H1 (cell line): ENCODE data around the gene STIM2. TPM values are rescaled to one million over a fixed set of nuclear protein-coding genes. Genes with fewer than 3 reads are reported as not detected.

Experiments used
- CTCF ChIA-PET: fragments of 300-600 bp; sonication (Branson Sonifier 250); formaldehyde crosslinking; loops from one replicate; lab custom pipeline; 2021; ENCODE audit not compliant: partially characterized antibody; lab: Charles Lee
- POLR2A ChIA-PET: fragments of 300-600 bp; sonication (Branson Sonifier 250); formaldehyde crosslinking; loops from one replicate; lab custom pipeline; 2021; ENCODE audit warnings: inconsistent platforms; ENCODE audit not compliant: partially characterized antibody; lab: Charles Lee
- DNase-seq, 2 experiments: peaks; one replicate each; pipeline versions ENCODE4 v3.0.0 to v3.0.0-alpha.2; 2010 to 2022; ENCODE audit warnings: low spot score in 2 of 2, low read depth in 1 of 2, mixed read lengths in 1 of 2
- FAIRE-seq: peaks from 2 replicates; lab custom pipeline; 2011; peaks lifted over from hg19 to GRCh38; lab: Jason Lieb, UNC
- H2AFZ ChIP-seq: 2 replicates; pipeline ENCODE4 v1.8.1; 2012; ENCODE audit warnings: low read length, inconsistent platforms
- H2AK5ac ChIP-seq: 2 replicates; pipeline ENCODE4 v1.6.1; 2013; ENCODE audit warnings: low read depth, low read length
- H2BK120ac ChIP-seq: replicated peaks from 2 replicates; pipeline ENCODE3; 2013; ENCODE audit warnings: low read depth, low read length, inconsistent platforms
- H2BK12ac ChIP-seq: 2 replicates; pipeline ENCODE4 v1.6.1; 2013; ENCODE audit warnings: low read depth, low read length
- H2BK15ac ChIP-seq: 2 replicates; pipeline ENCODE4 v1.6.1; 2013; ENCODE audit warnings: low read length
- H2BK20ac ChIP-seq: 2 replicates; pipeline ENCODE4 v1.6.1; 2013; ENCODE audit warnings: low read length
- H2BK5ac ChIP-seq: 2 replicates; pipeline ENCODE4 v1.6.1; 2013; ENCODE audit warnings: low read depth, low read length
- H3K14ac ChIP-seq: 2 replicates; pipeline ENCODE4 v1.6.1; 2013; ENCODE audit warnings: inconsistent platforms; ENCODE audit not compliant: insufficient read length
- H3K18ac ChIP-seq: 2 replicates; pipeline ENCODE4 v1.6.1; 2013; ENCODE audit warnings: low read length; ENCODE audit errors: extremely low read depth
- H3K23ac ChIP-seq: 2 replicates; pipeline ENCODE4 v1.6.1; 2013; ENCODE audit warnings: inconsistent platforms; ENCODE audit not compliant: insufficient read length
- H3K23me2 ChIP-seq: 2 replicates; pipeline ENCODE4 v1.6.1; 2013; ENCODE audit warnings: low read depth, low read length
- H3K27ac ChIP-seq: 2 replicates; pipeline ENCODE4 v1.6.1; 2011; ENCODE audit warnings: low read depth, low read length, inconsistent platforms
- H3K27me3 ChIP-seq, 4 experiments: replicated peaks in 1 of 4; 1 replicate in 1 of 4; 2 replicates in 3 of 4; pipeline versions ENCODE4 v1.6.1 to v1.8.1; 2011 to 2013; ENCODE audit warnings: low read length in 3 of 4, mild to moderate bottlenecking in 3 of 4, inconsistent platforms in 2 of 4, mixed read lengths in 2 of 4, moderate library complexity in 1 of 4; ENCODE audit not compliant: control insufficient read depth in 3 of 4, insufficient read depth in 3 of 4; ENCODE audit errors: extremely low read depth in 1 of 4
- H3K36me3 ChIP-seq, 4 experiments: 2 replicates each; pipeline versions ENCODE4 v1.6.1 to v1.8.1; 2011 to 2013; ENCODE audit warnings: mild to moderate bottlenecking in 4 of 4, low read length in 3 of 4, moderate library complexity in 2 of 4, control low read depth in 1 of 4, inconsistent platforms in 1 of 4; ENCODE audit not compliant: insufficient read depth in 4 of 4, control insufficient read depth in 2 of 4
- H3K4ac ChIP-seq: replicated peaks from 2 replicates; pipeline ENCODE3; 2013; ENCODE audit warnings: low read length, low read depth, mixed read lengths, inconsistent platforms; ENCODE audit not compliant: insufficient read length
- H3K4me1 ChIP-seq, 4 experiments: replicated peaks in 1 of 4; 1 replicate in 1 of 4; 2 replicates in 3 of 4; pipeline versions ENCODE4 v1.6.1 to v1.8.1; 2011 to 2013; ENCODE audit warnings: low read length in 3 of 4, inconsistent platforms in 2 of 4, mixed read lengths in 1 of 4; ENCODE audit not compliant: insufficient read depth in 4 of 4, control insufficient read depth in 3 of 4
- H3K4me2 ChIP-seq, 2 experiments: 2 replicates each; pipeline versions ENCODE4 v1.6.1 to v1.8.1; 2011 to 2013; ENCODE audit warnings: low read depth in 2 of 2, low read length in 2 of 2, control low read depth in 1 of 2, inconsistent platforms in 1 of 2, mild to moderate bottlenecking in 1 of 2; ENCODE audit not compliant: insufficient read depth in 1 of 2
- H3K4me3 ChIP-seq, 4 experiments: fragments of 200-600, 300-600 bp in 1 of 4; sonication (generic), shearing (Covaris generic), sonication (Bioruptor Twin) in 1 of 4; 2 replicates each; pipeline versions ENCODE4 v1.5.1 to v1.8.1; 2011 to 2016; ENCODE audit warnings: low read length in 4 of 4, low read depth in 3 of 4, control low read depth in 2 of 4, inconsistent platforms in 2 of 4, mild to moderate bottlenecking in 2 of 4, mixed read lengths in 1 of 4, moderate library complexity in 1 of 4; ENCODE audit not compliant: insufficient read depth in 2 of 4; ENCODE audit errors: extremely low read depth in 1 of 4
- H3K56ac ChIP-seq: replicated peaks from 2 replicates; pipeline ENCODE3; 2013; ENCODE audit warnings: low read depth, mild to moderate bottlenecking, mixed read lengths, low read length, inconsistent platforms; ENCODE audit not compliant: insufficient read length
- H3K79me1 ChIP-seq: 2 replicates; pipeline ENCODE4 v1.6.1; 2013; ENCODE audit warnings: low read depth, low read length, control low read depth
- H3K79me2 ChIP-seq, 2 experiments: 2 replicates each; pipeline versions ENCODE4 v1.6.1 to v1.8.1; 2012 to 2013; ENCODE audit warnings: low read length in 2 of 2, mild to moderate bottlenecking in 2 of 2, inconsistent platforms in 1 of 2; ENCODE audit not compliant: insufficient read depth in 2 of 2, control insufficient read depth in 1 of 2
- H3K9ac ChIP-seq, 4 experiments: replicated peaks in 1 of 4; 1 replicate in 1 of 4; 2 replicates in 3 of 4; pipeline versions ENCODE4 v1.6.1 to v1.8.1; 2011 to 2013; ENCODE audit warnings: low read depth in 3 of 4, low read length in 3 of 4, control low read depth in 2 of 4, mild to moderate bottlenecking in 2 of 4, moderate library complexity in 2 of 4, inconsistent platforms in 1 of 4; ENCODE audit errors: extremely low read depth in 1 of 4
- H3K9me3 ChIP-seq, 2 experiments: 2 replicates each; pipeline versions ENCODE4 v1.6.1 to v1.8.1; 2012 to 2013; ENCODE audit warnings: mild to moderate bottlenecking in 2 of 2, moderate library complexity in 2 of 2, control low read depth in 1 of 2, inconsistent platforms in 1 of 2, low read depth in 1 of 2, low read length in 1 of 2, mixed read lengths in 1 of 2; ENCODE audit not compliant: insufficient read depth in 2 of 2
- H4K20me1 ChIP-seq, 2 experiments: replicated peaks in 1 of 2; 2 replicates each; pipeline versions ENCODE3 to v1.8.1; 2011 to 2013; ENCODE audit warnings: inconsistent platforms in 2 of 2, low read length in 2 of 2, mild to moderate bottlenecking in 1 of 2; ENCODE audit not compliant: insufficient read depth in 2 of 2, control insufficient read depth in 1 of 2
- H4K5ac ChIP-seq: 2 replicates; pipeline ENCODE4 v1.6.1; 2013; ENCODE audit warnings: low read length, low read depth, mixed read lengths, inconsistent platforms; ENCODE audit not compliant: insufficient read length
- H4K8ac ChIP-seq: 2 replicates; pipeline ENCODE4 v1.8.0; 2013; ENCODE audit warnings: mild to moderate bottlenecking, moderate library complexity, low read length, inconsistent platforms; ENCODE audit not compliant: insufficient read depth; ENCODE audit errors: extremely low read depth
- H4K91ac ChIP-seq: replicated peaks from 2 replicates; pipeline ENCODE3; 2013; ENCODE audit warnings: low read length, mixed read lengths, inconsistent platforms; ENCODE audit not compliant: insufficient read length
- MAX ChIP-seq: IDR thresholded peaks from 2 replicates; pipeline ENCODE4 v1.6.1; 2012; ENCODE audit warnings: inconsistent platforms
- RFX5 ChIP-seq: IDR thresholded peaks from 2 replicates; pipeline ENCODE4 v1.6.1; 2011; ENCODE audit warnings: low read depth, low read length, improper control_type of control experiment, borderline replicate concordance
- RNF2 ChIP-seq: fragments of 200-900, 300-1000 bp; sonication (generic); IDR thresholded peaks from 2 replicates; pipeline ENCODE4 v1.7.1; 2016; ENCODE audit warnings: borderline replicate concordance, low read depth, mild to moderate bottlenecking, antibody characterized with exemption, low read length; ENCODE audit not compliant: poor library complexity, severe bottlenecking; ENCODE audit errors: missing control alignments
- WGBS, 2 experiments: shearing (Covaris generic) in 1 of 2; methylation state at CpG; one replicate each; pipeline versions ENCODE4 v1.1.6 to v1.1.7; 2013 to 2015; ENCODE audit warnings: low lambda C conversion rate in 2 of 2, mixed read lengths in 2 of 2, inconsistent platforms in 1 of 2, low coverage in 1 of 2, missing lambda C conversion rate in 1 of 2; ENCODE audit not compliant: insufficient replicate concordance in 2 of 2, insufficient coverage in 1 of 2, insufficient read length in 1 of 2; ENCODE audit errors: extremely low coverage in 1 of 2, missing lambda C conversion rate in 1 of 2; 5-methylcytosine and 5-hydroxymethylcytosine counted together
- polyA plus RNA-seq, 7 experiments: library from polyadenylated mRNA; depleted of rRNA in 3 of 7; stranded (reverse) in 5 of 7; unstranded in 2 of 7; fragments of >200 nt in 5 of 7; fragments of 200-250 nt in 2 of 7; gene quantifications; 1 replicate in 5 of 7; 2 replicates in 1 of 7; 4 replicates in 1 of 7; pipeline versions ENCODE4 v1.2.1 to v1.2.3, GENCODE V29; 2011 to 2013; ENCODE audit warnings: missing spikeins in 2 of 7, mixed read lengths in 2 of 7
- total RNA-seq: library from RNA; stranded (reverse); fragmentation: NEBNext Ultra II Directional; extraction: Animal tissue kit (Norgen Biotek cat#: 25700); gene quantifications from 2 replicates; pipeline ENCODE4 v1.2.1, GENCODE V29; 2021

STIM2 gene
- total and polyA plus RNA-seq, 2 of the 8 experiments (the other 6 are each of a cell fraction or from before 2014, with no cell fraction given): 22.9 to 23.0 TPM

- Histone ChIP-seq H3K4me3 (no peak overlapping the region), H3K14ac (no peak overlapping the region), H4K91ac (no peak overlapping the region), H4K5ac (no peak overlapping the region), H3K9ac (no peak overlapping the region), H3K9me3 (peaks cover 0 to 4% of the 10 kb centered on the region in 2 experiments; a peak in 1 of 4 replicates), H3K18ac (no peak overlapping the region)
- 90% methylated on average over 2 of the region's 2 CpGs; no CpG with 5 or more reads in 1 of the 2 experiments for WGBS, 2 experiments
- TF ChIP-seq RFX5 (peak; percentile 53; the same call in 1 of the 2 replicates), MAX (no peak), RNF2 (no peak)
- TF ChIP-seq, all 59 proteins: peak for 1
- Histone ChIP-seq H3K27me3 (no peaks in the 10 kb centered on the region), H3K23me2 (no peaks in the 10 kb centered on the region), H2BK15ac (no peak overlapping the region), H3K56ac (no peak overlapping the region), H2BK120ac (no peak overlapping the region), H3K4me2 (no peak overlapping the region), H2BK12ac (no peak overlapping the region), H2AK5ac (no peak overlapping the region), H2BK20ac (no peak overlapping the region), H4K20me1 (no peaks in the 10 kb centered on the region), H3K27ac (no peak overlapping the region), H3K79me1 (peaks cover 3% of the 10 kb centered on the region), H3K23ac (no peak overlapping the region), H4K8ac (no peak overlapping the region), H3K36me3 (no peaks in the 10 kb centered on the region; a peak in 1 of 8 replicates), H3K79me2 (peaks cover 0 to 24% of the 10 kb centered on the region in 2 experiments; a peak in 2 of 4 replicates), H3K4ac (no peak overlapping the region), H3K4me1 (no peaks in the 10 kb centered on the region), H2BK5ac (no peak overlapping the region), H2AFZ (no peak overlapping the region)
- DNase-seq (no peak), FAIRE-seq (no peak)
- CTCF ChIA-PET: interaction anchor here (0.8 kb wide), 1 partner anchor 11 kb away, joined by 3 read pairs; no protein-coding TSS in a partner anchor
- POLR2A ChIA-PET: no interaction called here
Observed at GRCh38 chr4:26887809-26888208, 27.2 kb downstream of the STIM2 start.
